Osteocyte (in vitro differentiated cells): Measurements from ENCODE around the gene SLC6A15. TPM values are rescaled to one million over a fixed set of nuclear protein-coding genes. Genes with fewer than 3 reads are reported as not detected.
A peak's percentile ranks its signal among the peaks of the same experiment; 100 is the strongest.

Experiments
- DNase-seq: peaks from one replicate; pipeline ENCODE4 v3.0.0; 2021; ENCODE audit warnings: mixed read lengths; ENCODE audit not compliant: unreplicated experiment; ENCODE audit errors: extremely low spot score
- H3K27ac Mint-ChIP-seq: one replicate; pipeline ENCODE4 v1.8.0; 2021; ENCODE audit warnings: mild to moderate bottlenecking, mixed read lengths; ENCODE audit not compliant: unreplicated experiment
- H3K27me3 Mint-ChIP-seq: one replicate; pipeline ENCODE4 v1.8.0; 2021; ENCODE audit warnings: mixed read lengths; ENCODE audit not compliant: unreplicated experiment
- H3K36me3 Mint-ChIP-seq: one replicate; pipeline ENCODE4 v1.8.0; 2021; ENCODE audit warnings: mixed read lengths; ENCODE audit not compliant: unreplicated experiment
- H3K4me1 Mint-ChIP-seq: one replicate; pipeline ENCODE4 v1.8.0; 2021; ENCODE audit warnings: mixed read lengths; ENCODE audit not compliant: unreplicated experiment
- H3K4me3 Mint-ChIP-seq: one replicate; pipeline ENCODE4 v1.8.0; 2021; ENCODE audit warnings: mild to moderate bottlenecking, moderate library complexity, mixed read lengths; ENCODE audit not compliant: unreplicated experiment
- H3K9me3 Mint-ChIP-seq: one replicate; pipeline ENCODE4 v1.8.0; 2021; ENCODE audit warnings: mixed read lengths; ENCODE audit not compliant: unreplicated experiment
- total RNA-seq: library from RNA; stranded (reverse); gene quantifications from 2 replicates; pipeline ENCODE4 v1.2.1, GENCODE V29; 2021
- TF ChIP-seq, protein P1 (sequence below): fragments of 200-600 bp; sonication (generic); IDR thresholded peaks from 2 replicates; pipeline ENCODE4 v1.5.0; 2021; ENCODE audit warnings: antibody characterized with exemption, mild to moderate bottlenecking, moderate library complexity

The SLC6A15 gene
- total RNA-seq, 1 donor from 2014 or later: not detected

- no peaks in the 10 kb centered on the region for H3K4me1 Mint-ChIP-seq
- peaks cover 22% of the 10 kb centered on the region for H3K27me3 Mint-ChIP-seq
- no peak overlapping the region for H3K27ac Mint-ChIP-seq
- H3K36me3 Mint-ChIP-seq: no peaks in the 10 kb centered on the region
- H3K9me3 Mint-ChIP-seq: no peaks in the 10 kb centered on the region
- H3K4me3 Mint-ChIP-seq: no peak overlapping the region
- DNase-seq: no peak
- TF ChIP-seq, protein P1, sequence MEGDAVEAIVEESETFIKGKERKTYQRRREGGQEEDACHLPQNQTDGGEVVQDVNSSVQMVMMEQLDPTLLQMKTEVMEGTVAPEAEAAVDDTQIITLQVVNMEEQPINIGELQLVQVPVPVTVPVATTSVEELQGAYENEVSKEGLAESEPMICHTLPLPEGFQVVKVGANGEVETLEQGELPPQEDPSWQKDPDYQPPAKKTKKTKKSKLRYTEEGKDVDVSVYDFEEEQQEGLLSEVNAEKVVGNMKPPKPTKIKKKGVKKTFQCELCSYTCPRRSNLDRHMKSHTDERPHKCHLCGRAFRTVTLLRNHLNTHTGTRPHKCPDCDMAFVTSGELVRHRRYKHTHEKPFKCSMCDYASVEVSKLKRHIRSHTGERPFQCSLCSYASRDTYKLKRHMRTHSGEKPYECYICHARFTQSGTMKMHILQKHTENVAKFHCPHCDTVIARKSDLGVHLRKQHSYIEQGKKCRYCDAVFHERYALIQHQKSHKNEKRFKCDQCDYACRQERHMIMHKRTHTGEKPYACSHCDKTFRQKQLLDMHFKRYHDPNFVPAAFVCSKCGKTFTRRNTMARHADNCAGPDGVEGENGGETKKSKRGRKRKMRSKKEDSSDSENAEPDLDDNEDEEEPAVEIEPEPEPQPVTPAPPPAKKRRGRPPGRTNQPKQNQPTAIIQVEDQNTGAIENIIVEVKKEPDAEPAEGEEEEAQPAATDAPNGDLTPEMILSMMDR: no peak
Measured at GRCh38 chr12:84858796-84859195, 53.8 kb downstream of the SLC6A15 start.

- peaks cover 23% of the 10 kb centered on the region for H3K27me3 Mint-ChIP-seq
- no peak overlapping the region for H3K27ac Mint-ChIP-seq
- TF ChIP-seq, protein P1: no peak
- no peaks in the 10 kb centered on the region for H3K9me3 Mint-ChIP-seq
- no peak for DNase-seq
- no peaks in the 10 kb centered on the region for H3K4me1 Mint-ChIP-seq
- no peaks in the 10 kb centered on the region for H3K36me3 Mint-ChIP-seq
- no peak overlapping the region for H3K4me3 Mint-ChIP-seq
Measured at GRCh38 chr12:84857525-84858208, 54.9 kb downstream of the SLC6A15 start.

- Mint-ChIP-seq H3K9me3 (no peaks in the 10 kb centered on the region), H3K27ac (no peak overlapping the region), H3K4me1 (no peaks in the 10 kb centered on the region), H3K36me3 (no peaks in the 10 kb centered on the region), H3K4me3 (no peak overlapping the region), H3K27me3 (peaks cover 28% of the 10 kb centered on the region)
- TF ChIP-seq, protein P1: no peak
- DNase-seq: no peak
Measured at GRCh38 chr12:84856156-84856900, 56.3 kb downstream of the SLC6A15 start.

GRCh38 chr12:84843593-84844144 lies 68.9 kb downstream of the SLC6A15 start:
- no peak for DNase-seq
- Mint-ChIP-seq H3K27ac (no peak overlapping the region), H3K27me3 (peaks cover 24% of the 10 kb centered on the region), H3K4me1 (no peaks in the 10 kb centered on the region), H3K36me3 (no peaks in the 10 kb centered on the region), H3K4me3 (no peak overlapping the region), H3K9me3 (no peaks in the 10 kb centered on the region)
- TF ChIP-seq, protein P1: no peak

DNA sequence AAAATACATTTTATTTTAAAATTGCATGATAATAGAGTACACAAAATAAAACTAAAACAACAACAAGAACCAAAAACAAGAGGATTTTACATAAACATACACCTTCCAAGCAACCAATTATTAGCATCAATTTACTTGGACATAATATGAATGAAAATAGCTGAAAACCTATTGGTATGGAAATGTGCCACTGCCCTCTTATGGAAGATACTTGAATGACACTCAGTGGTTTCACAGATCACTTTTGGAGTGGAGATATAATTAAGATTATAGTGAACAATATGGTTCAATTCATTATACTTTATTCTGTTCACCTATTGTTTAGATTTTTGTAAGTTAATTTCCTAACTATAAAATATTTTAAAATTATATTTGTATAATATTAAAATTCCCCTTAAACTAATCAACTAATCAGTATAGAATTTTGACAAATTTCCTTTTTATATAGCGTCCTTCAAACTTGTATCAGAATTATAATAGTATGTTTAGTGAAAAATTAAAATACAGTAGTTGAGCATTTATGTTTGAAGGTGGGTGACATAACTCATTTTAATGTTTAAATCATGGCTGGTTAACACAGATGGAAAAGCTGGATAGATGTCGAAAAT lies 70.1 kb downstream of the SLC6A15 start:
- Mint-ChIP-seq H3K36me3 (no peaks in the 10 kb centered on the region), H3K27me3 (peaks cover 15% of the 10 kb centered on the region), H3K4me3 (no peak overlapping the region), H3K4me1 (no peaks in the 10 kb centered on the region), H3K27ac (no peak overlapping the region), H3K9me3 (no peaks in the 10 kb centered on the region)
- DNase-seq: no peak
- TF ChIP-seq, protein P1: peak; percentile 75
